Measurements from ENCODE around the gene VPS26C.
A peak's percentile ranks its signal among the peaks of the same experiment; 100 is the strongest.
"Not testable (repeated sequence)": the region's sequence is repeated elsewhere in the genome, so short reads cannot be mapped to it uniquely, and the experiment has no call there.

The VPS26C gene

DNA sequence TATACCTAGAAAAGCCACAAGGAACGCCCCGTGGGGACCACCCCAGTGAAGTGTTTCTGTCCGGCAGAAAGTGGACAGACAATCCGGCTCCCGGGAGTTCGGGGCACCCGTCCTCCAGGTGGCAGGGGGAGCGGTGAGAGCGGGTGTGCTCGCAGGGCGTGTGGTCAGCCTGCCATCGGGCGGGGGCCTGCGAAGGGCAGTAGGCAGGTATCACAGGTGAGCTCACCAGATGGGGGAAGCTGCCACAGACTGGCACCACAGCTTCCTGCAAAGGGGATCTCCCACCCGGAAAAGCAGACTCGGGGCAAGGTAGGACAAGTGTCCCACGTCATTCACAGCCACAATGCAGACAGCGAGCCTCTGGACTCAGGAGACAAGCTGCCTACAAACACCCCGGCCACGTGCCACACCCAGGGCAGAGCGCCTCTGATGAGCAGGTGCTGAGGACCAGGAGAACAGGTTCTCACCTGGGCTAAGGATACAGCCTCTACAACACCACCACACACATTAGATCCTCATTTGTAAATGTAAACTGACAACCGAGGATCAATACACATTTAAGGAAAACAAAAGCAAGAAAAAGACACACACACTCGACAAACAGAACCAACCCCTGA lies 36.4 kb downstream of the VPS26C start:
- DNase-seq (ENCODE audit: low read depth in 2 of 2): no peak

DNA sequence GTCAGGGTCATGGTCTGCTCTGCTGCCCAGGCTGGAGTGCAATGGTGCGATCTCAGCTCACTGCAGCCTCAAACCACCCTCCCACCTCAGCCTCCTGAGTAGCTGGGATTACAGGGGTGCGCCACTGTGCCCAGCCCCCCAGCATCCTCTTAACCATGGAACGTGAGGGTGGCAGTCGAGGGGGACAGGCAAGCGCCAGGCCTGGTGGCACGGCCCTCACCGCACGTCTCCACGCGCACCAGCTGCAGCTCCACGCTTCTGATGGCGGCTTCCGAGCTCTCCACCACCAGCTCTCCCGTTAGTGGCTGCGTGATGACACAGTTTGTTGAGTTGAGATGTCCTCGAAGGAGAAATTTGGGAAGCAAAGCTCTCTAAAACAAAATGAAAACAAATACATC lies 39.1 kb downstream of the VPS26C start:
- no peak for DNase-seq (ENCODE audit: low read depth in 2 of 2)

DNA sequence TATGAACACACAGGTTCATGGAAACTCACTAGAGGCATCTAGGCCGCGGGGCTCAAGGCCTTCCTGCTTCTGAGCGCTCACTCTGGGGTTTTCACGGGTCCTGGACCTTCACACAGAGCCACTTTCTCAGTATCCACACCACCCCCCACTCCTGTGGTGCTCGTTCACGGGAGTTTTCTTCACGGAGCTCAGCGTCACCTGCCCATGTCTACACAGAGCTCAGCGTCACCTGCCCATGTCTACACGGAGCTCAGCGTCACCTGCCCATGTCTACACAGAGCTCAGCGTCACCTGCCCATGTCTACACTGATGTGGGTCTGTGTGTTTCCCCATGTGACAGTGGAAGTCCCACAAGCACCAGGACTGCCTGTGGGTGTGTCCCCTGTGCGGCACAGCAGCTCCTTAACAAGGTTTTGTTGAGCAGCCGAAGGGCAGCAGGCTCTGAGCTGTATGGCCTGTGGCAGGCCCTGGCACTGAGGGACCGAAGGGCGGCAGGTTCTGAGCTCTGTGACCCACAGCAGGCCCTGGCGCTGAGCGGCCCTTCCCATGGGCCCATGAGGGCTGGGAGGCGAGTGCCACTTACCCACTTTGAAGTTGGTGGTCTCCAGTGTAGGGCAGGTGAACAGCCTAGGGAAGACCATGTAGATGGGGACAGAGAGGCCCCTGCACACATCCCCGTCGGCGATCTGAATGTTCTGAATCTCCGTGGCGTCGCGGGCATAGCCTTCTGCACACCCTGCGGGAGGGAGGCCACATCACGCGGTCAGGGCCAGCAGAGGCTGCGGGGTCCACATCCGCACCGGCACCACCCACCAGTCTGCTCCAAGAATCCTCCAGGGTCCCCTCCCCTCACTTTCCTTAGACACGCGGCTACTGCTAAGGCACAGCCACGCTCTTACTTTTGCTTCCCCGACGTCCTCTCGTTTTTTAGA lies 39.8 kb downstream of the VPS26C start:
- DNase-seq (ENCODE audit: low read depth in 2 of 2): no peak

DNA sequence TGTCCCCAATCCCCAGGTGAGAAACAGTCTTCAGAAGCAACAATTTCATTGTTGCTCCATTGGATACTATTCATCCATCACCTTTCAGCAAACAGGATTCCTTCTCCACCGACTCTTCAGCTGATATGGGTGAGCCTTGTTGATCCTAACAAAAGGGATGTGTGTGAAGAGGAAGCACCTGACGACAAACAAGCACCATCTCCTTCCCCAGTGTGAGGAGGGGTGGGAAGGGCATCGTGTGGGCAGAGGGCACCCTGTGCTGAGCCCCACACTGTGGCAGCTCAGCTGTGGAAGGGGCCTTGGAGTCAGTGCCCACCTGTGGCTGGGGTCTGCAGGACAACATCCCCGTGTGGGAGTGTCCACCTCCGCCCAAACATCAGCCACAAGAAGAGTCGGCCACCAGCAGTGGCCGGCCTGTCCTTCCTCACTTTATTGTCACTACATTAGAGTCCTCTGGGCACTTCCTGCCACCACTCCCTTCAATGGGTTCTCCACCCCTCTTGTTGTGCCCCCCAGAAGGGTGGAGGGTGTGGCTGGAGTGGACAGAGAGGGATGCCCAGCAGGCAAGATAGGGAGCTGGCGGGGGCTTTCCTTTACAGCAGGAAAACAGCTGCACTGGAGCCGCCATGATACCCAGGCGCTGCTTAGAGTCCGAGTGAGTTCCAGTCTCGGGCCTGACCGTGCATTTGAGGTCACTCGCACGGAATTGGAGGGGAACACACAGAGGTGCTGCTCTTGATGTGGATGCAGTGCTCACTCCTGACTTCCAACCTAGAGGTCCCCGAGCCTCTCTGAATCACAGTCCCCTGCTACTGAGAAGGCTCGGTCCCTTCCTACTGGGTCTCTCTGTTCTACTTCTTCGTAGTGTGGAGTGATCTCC lies 40.9 kb downstream of the VPS26C start:
- DNase-seq (ENCODE audit: low read depth in 2 of 2): no peak

DNA sequence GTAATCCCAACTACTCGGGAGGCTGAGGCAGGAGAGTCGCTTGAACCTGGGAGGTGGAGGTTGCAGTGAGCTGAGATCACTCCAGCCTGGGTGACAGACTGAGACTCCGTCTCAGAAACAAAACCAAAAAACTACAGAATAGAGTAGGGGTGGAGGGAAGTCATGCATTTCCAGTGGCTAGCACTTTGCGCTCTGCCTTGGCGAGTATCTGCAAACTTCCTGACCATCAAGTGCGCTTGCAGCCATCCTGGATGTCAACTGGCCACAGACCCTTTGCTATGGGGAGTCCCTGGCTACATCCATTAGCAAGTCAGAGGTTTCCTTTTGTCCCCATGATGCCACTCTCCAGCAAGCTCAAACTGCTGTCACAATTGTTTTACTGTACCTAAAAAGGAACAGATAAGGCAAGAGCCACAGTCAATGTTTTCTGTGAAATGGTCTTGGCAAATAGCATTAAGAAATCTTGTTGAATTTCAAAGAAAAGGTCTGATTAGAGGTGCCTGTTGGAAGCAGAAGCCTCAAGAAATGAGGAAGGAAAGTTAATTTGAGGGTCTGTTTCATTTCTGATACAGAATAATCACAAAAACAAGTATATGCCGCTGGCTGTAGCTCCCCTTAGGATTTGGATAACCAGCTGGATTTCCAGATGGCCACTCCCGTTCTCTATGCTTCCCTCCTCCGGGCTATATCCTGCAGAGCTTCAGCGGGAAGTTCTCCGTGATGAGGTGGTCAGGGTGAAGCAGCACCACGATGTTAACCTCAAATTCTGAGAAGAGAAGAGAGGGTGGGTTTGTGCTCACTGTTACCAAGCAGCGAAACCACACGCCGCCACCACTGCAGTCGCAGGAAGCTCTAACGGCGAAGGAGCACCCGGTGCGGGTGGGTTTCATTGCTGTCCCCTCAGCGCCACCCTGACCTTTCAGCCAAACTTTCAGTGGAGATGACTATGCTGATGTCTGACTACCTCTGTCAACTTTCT lies 42.0 kb downstream of the VPS26C start:
- DNase-seq (ENCODE audit: low read depth in 2 of 2): no peak

DNA sequence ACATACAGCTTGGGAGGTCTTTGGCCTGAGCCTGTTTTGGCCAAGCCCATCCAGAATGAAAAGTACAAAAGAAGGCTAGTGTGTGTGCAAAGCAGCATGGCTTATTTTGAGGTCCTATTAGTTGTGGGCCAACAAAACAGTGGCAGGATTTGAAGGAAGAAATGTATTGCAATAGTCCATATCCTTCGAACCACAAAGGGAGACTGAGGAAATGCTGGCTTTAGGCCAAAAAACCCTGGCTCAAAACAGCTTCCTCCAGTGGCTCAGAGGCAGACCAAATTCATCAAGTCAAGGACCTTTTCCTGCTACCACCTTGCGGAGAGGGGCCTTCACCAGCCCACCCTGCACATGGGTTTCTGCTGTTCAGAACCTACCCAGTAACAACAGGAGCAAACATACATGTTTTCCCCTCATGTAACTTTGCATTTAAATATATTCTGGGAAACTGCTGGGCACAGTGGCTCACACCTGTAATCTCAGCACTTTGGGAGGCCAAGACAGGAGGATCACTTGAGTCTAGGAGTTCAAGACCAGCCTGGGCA lies 43.3 kb downstream of the VPS26C start:
- DNase-seq (ENCODE audit: low read depth in 2 of 2): no peak

DNA sequence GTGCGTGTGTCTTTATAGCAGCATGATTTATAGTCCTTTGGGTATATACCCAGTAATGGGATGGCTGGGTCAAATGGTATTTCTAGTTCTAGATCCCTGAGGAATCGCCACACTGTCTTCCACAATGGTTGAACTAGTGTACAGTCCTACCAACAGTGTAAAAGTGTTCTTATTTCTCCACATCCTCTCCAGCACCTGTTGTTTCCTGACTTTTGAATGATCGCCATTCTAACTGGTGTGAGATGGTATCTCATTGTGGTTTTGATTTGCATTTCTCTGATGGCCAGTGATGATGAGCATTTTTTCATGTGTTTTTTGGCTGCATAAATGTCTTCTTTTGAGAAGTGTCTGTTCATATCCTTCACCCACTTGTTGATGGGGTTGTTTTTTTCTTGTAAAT lies 44.9 kb downstream of the VPS26C start:
- not testable (repeated sequence) for DNase-seq (ENCODE audit: low read depth in 2 of 2)

DNA sequence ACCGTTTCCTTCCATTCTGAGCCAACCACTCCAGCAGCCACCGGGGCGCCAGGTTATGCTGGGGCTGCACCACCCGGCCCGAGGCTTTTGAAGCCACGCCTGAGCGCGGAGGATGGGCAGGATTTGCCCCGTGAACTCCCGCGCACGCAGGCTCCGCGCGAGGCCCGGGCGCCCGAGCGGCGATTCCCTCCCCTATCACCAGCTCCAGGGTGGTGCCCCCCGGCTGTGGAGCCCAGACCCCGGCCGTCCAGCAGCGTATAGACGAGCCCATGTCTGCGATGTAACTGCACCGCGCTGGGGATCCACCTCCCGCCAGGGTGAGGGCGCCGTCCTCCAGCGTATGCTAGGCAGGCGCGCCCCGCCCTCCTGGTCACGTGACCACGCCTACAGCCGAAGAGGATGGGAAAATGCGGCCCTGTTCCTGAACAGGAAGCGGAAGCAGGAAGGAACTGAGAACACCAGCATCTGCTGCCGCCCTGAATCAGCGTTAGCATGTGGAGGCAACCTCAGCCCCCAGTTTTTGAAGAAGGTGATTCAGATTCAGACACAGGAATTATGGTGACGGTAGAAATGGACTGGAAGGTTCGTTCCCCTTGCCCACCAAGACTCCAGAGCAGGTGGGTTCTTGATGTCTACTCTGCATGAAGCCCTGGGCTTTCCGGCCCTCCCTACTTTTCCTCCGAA lies 46.0 kb downstream of the VPS26C start:
- DNase-seq (ENCODE audit: low read depth in 2 of 2): peak; percentile 74 to 75

DNA sequence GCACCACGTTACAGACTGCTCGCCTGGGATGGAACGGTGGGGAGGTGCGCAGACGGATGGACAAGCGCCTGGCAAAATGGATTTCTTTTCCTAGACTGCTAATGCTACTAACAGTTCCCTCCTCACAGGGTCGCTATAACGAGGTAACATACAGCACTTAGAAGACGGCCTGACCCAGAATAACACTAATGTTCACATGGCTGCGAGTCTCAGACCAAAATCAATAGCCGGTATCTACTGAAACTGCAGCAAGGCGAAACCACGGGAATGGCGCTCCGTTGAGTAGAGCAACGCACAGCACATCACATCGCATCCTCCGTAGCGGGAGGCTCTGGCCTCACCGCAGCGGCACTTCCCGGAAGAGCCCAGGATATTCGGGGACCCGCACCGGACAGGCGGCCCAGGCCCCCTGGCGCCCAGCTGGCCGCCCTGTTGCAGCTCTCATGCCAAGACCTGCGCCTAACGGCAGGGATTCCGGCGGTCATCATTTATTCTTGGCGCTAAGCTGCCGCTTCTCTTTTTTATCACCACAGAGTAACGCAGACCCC lies 46.6 kb downstream of the VPS26C start:
- DNase-seq (ENCODE audit: low read depth in 2 of 2): peak in 1 of 2 experiments; percentile 24

DNA sequence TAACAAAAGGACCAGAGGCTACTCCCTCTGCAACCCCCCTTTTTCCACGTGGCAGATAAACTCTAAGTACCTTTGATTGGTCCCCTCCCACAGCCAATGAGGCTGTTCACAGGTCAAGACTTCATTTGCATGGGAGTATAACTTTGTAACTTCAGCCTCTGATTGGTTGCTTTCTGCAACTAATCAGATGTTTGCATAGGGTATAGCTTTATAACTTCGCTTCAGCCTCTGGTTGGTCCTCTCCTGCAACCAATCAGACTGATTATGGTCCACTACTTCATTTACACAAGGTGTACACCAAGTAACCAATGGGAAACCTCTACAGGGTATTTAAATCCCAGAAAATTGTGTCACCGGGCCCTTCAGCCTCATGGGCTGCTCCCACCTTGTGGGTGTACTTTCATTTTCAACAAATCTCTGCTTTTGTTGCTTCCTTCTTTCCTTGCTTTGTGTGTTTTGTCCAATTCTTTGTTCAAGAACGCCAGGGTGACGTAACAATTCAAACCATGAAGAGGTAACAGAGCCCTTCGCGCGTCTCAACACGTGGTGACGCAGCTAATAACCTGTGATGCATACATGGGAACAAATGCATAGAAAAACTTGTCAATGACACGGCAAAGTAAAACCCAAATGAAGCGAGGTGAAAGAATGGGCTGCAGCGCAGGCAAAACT lies 47.2 kb downstream of the VPS26C start:
- DNase-seq (ENCODE audit: low read depth in 2 of 2): no peak

DNA sequence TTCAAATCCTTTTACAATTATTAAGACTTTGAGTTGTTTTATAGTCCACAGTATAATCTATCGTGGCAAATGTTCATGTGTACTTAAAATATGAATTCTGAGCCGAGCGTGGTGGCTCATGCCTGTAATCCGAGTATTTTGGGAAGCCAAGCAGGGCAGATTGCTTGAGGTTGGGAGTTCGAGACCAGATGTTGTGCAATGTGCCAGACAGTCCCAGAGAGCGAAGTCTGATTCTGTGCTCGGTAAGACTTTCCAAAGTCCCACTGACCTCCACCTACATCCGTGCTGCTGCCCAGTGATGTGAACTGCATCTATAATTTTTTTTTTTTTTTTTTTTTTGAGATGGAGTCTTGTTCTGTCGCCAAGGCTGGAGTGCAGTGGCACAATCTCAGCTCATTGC lies 52.2 kb downstream of the VPS26C start:
- DNase-seq (ENCODE audit: low read depth in 2 of 2): no peak

DNA sequence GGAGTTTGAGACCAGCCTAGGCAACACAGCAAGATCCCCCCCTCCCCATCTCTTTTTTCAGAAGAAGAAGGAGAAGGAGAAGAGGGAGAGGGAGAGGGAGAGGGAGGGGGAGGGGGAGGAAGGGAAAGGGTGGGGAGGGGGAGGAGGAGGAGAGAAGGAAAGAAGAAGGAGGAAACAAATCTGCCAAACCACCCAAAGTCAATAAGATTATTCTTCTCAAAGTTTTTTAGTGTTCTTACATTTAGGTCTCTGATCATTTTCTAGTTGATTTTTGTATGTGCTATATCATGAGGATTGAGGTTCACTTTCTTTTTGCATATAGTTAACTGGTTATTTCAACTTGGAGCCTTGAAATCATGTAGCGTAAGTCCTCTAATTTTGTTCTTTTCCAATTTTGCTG lies 56.3 kb downstream of the VPS26C start:
- no peak for DNase-seq (ENCODE audit: low read depth in 2 of 2)

DNA sequence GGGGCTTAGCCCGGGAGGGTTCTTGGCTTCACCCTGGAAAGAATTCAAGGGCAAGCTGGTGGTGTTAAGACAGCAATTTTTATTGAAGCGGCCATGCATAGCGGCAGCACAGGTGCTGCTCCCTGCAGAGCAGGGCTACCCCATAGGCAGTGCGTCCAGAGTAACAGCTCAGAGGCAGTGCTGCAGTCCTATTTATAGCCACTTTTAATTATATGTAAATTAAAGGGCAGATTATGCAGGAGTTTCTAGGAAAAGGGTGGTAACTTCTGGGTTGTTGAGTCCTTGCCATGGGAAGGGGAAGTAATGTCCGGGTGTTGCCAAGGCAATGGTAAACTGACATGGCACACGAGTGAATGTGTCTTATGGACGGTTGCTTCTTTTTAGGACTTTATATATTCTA lies 57.0 kb downstream of the VPS26C start:
- DNase-seq (ENCODE audit: low read depth in 2 of 2): no peak

DNA sequence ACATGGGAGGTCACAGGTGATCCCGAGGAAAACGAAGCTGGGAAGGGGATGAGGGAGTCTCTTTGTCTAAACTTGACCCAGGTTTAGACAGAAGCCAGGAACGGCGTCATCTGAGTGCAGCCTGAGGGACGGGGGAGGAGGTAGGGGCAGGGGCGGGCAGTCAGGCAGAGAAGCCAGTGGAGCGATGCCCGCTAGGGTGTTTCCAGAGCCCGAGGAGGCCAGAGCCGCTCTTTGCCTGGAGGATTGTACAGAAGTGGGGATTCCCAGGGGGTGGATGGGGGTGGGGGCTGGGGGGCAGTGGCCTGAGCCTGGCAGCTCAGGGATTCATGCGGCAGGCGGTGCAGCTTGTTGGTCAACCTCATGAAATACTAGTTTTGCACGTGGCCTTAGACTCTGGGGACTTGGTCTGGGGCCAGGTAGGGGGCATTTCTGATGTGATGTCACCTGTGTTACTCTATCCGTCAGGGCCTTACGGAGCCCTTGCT lies 58.4 kb downstream of the VPS26C start:
- DNase-seq (ENCODE audit: low read depth in 2 of 2): no peak

DNA sequence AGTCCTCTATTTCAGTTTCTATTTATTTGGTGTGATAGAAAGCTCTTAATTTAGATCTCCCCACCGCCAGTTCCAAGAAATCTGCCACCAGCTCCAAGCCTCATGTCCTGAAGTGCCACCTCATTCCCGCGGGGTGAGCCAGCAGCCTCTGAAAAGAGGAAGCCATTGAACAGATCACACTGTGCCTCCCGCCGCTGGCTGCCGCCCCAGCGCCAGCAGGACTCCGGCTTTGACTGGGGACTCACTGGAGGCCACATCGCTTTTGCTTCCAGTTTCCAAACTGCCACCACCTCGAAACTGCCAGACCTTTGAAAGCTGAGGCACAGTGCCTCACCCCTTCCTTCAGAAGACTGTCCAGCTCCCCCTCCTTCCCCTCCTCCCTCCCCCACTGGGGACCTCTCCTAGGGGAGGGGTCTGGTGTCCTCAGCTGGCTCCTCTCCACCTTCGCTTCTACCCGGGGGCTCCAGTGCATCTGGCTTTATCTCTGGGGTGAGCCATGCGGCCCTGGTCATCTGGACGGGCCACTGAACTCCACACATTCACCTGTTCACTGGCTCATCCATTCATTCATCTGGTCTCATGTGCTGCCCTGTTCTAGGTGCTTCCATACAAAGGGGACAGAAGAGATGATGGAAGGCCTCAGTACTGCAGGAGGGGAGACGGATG lies 58.9 kb downstream of the VPS26C start:
- no peak for DNase-seq (ENCODE audit: low read depth in 2 of 2)

DNA sequence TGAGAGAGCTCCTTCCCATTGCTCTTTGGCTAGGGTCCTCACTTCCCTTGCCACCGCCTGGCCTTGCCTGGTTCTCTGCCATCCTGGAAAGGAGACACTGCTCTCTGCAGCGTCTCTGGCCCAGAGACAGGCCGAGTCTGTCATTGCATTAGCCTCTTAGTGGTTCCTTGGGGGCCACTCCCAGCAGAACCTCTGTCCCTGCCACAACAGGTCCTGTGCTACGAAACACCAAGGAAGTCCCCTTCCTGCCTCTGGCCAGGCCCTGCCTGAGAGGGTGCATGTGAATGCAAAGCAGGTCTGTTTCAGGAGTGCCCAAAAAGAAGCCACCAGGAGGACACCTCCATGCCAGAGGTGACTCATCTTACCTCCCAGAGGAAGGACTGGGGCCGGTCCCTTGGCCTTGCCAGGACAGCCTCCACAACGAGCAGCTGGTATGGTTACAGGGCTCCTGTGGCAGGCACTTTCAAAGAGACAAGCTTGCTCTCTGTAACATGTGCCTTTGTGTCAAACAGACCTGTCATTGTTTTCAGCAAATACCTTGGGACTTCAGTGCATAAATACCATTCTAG lies 59.6 kb downstream of the VPS26C start:
- DNase-seq (ENCODE audit: low read depth in 2 of 2): no peak

DNA sequence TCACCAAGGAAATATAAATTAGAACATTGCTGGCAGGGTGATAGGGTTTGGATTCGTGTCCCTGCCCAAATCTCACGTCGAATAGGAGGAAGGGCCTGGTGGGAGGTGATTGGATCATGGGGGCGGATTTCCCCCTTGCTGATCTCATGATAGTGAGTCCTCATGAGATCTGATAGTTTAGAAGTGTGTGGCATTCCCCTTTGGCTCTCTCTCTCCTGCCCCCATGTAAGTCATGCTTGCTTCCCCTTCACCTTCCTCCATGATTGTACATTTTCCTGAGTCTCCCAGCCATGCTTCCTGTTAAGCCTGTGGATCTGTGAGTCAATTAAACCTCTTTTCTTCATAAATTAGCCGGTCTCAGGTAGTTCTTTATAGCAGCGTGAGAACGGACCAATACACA lies 60.6 kb downstream of the VPS26C start:
- no peak for DNase-seq (ENCODE audit: low read depth in 2 of 2)

DNA sequence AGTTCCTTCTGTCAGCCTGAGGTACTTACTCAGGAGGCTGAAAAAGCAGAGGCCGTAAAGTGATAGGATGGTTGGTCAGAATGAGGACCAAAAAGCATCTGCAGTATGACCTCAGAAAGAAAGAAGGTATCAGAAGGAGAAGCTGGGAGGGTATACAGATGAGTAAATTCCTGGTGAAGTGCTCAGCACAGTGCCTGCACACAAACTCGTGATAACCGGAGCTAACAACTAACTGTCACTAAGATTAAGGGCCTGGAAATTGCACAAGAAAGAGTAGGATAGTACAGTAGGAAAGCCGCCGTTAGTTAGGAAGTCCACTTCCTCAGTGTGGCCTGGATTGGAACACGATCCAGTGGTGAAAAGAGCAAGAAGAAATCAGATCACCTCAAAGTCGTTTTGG lies 62.6 kb downstream of the VPS26C start:
- no peak for DNase-seq (ENCODE audit: low read depth in 2 of 2)

All from fibroblast of skin of left quadriceps (primary cell).